IMR-90 (cell line): ENCODE data around the gene ITGAL. TPM values are rescaled to one million over a fixed set of nuclear protein-coding genes. Genes with fewer than 3 reads are reported as not detected.
A peak's percentile ranks its signal among the peaks of the same experiment; 100 is the strongest.

Experiments
- ATAC-seq: fragments of 200-7000 bp; cut with Tn5 transposase; 2 replicates; pipeline ENCODE4 v1.9.1; 2020; ENCODE audit warnings: low read depth, mild to moderate bottlenecking, moderate library complexity
- BruUV-seq: library from RNA; stranded (reverse); fragments of 400-500 nt; replicated peaks from 2 replicates; lab custom pipeline; 2021; lab: Mats Ljungman, UMichigan
- CTCF ChIA-PET: fragments of 300-600 bp; formaldehyde crosslinking; extraction: SDS; loops from one replicate; lab custom pipeline; 2021; ENCODE audit warnings: antibody characterized with exemption; lab: Yijun Ruan, JAX
- POLR2A ChIA-PET: fragments of 300-600 bp; sonication (Branson Sonifier 250); formaldehyde crosslinking; loops from one replicate; lab custom pipeline; 2022; ENCODE audit warnings: antibody characterized with exemption; ENCODE audit not compliant: unreplicated experiment; lab: Charles Lee
- DNase-seq: peaks from one replicate; pipeline ENCODE4 v3.0.0; 2013
- H2AFZ ChIP-seq: replicated peaks from 2 replicates; pipeline ENCODE3; 2013; ENCODE audit warnings: low read length, mild to moderate bottlenecking; ENCODE audit not compliant: poor library complexity
- H2AK5ac ChIP-seq: 2 replicates; pipeline ENCODE4 v1.6.1; 2013; ENCODE audit warnings: low read depth, low read length, inconsistent platforms
- H2AK9ac ChIP-seq: replicated peaks from 2 replicates; pipeline ENCODE3; 2013; ENCODE audit warnings: mild to moderate bottlenecking, low read depth, low read length, moderate library complexity; ENCODE audit not compliant: poor library complexity
- H2BK120ac ChIP-seq: 2 replicates; pipeline ENCODE4 v1.6.1; 2013; ENCODE audit warnings: low read depth, low read length, inconsistent platforms
- H2BK15ac ChIP-seq: 3 replicates; pipeline ENCODE4 v1.6.1; 2013; ENCODE audit warnings: low read depth, low read length, inconsistent platforms
- H2BK20ac ChIP-seq: 2 replicates; pipeline ENCODE4 v1.6.1; 2013; ENCODE audit warnings: low read depth, mild to moderate bottlenecking, inconsistent platforms, low read length, moderate library complexity
- H2BK5ac ChIP-seq: 2 replicates; pipeline ENCODE4 v1.6.1; 2013; ENCODE audit warnings: mild to moderate bottlenecking, low read depth, low read length, inconsistent platforms; ENCODE audit not compliant: poor library complexity, severe bottlenecking
- H3K14ac ChIP-seq: replicated peaks from 2 replicates; pipeline ENCODE4 v1.6.1; 2013; ENCODE audit warnings: low read depth, low read length, inconsistent platforms
- H3K18ac ChIP-seq: 2 replicates; pipeline ENCODE4 v1.6.1; 2013; ENCODE audit warnings: low read depth, low read length, control low read depth
- H3K23ac ChIP-seq: 2 replicates; pipeline ENCODE4 v1.6.1; 2013; ENCODE audit warnings: low read depth, low read length, inconsistent platforms
- H3K27ac ChIP-seq: 2 replicates; pipeline ENCODE4 v1.5.1; 2013; ENCODE audit warnings: mild to moderate bottlenecking, control low read depth, low read length; ENCODE audit not compliant: insufficient read depth
- H3K27me3 ChIP-seq: 2 replicates; pipeline ENCODE4 v1.6.1; 2013; ENCODE audit warnings: low read length; ENCODE audit not compliant: control insufficient read depth, insufficient read depth
- H3K36me3 ChIP-seq: 2 replicates; pipeline ENCODE4 v1.6.1; 2013; ENCODE audit warnings: low read length, mixed read lengths; ENCODE audit not compliant: control insufficient read depth, insufficient read depth
- H3K4ac ChIP-seq: 2 replicates; pipeline ENCODE4 v1.6.1; 2013; ENCODE audit warnings: low read depth, low read length, inconsistent platforms
- H3K4me1 ChIP-seq: 2 replicates; pipeline ENCODE4 v1.6.1; 2013; ENCODE audit warnings: low read length, mixed read lengths; ENCODE audit not compliant: control insufficient read depth, insufficient read depth
- H3K4me2 ChIP-seq: 2 replicates; pipeline ENCODE4 v1.6.1; 2013; ENCODE audit warnings: low read depth, mild to moderate bottlenecking, control low read depth, low read length, moderate library complexity
- H3K4me3 ChIP-seq: 2 replicates; pipeline ENCODE4 v1.5.1; 2013; ENCODE audit warnings: low read depth, mild to moderate bottlenecking, control low read depth, low read length, moderate library complexity; ENCODE audit not compliant: insufficient read depth
- H3K56ac ChIP-seq: 2 replicates; pipeline ENCODE4 v1.6.1; 2013; ENCODE audit warnings: low read length, inconsistent platforms; ENCODE audit not compliant: insufficient read depth; ENCODE audit errors: extremely low read depth
- H3K79me1 ChIP-seq, 2 experiments: 2 replicates each; pipeline ENCODE4 v1.6.1; 2013; ENCODE audit warnings: low read length in 2 of 2, inconsistent platforms in 1 of 2, low read depth in 1 of 2
- H3K9ac ChIP-seq: 2 replicates; pipeline ENCODE4 v1.6.1; 2013; ENCODE audit warnings: low read depth, low read length, control low read depth
- H3K9me1 ChIP-seq: 2 replicates; pipeline ENCODE4 v1.6.1; 2013; ENCODE audit warnings: low read length, inconsistent platforms; ENCODE audit not compliant: insufficient read depth
- H3K9me3 ChIP-seq: 2 replicates; pipeline ENCODE4 v1.6.1; 2013; ENCODE audit warnings: low read length; ENCODE audit not compliant: control insufficient read depth, insufficient read depth
- H4K20me1 ChIP-seq: 2 replicates; pipeline ENCODE4 v1.6.1; 2013; ENCODE audit warnings: low read length, inconsistent platforms; ENCODE audit not compliant: insufficient read depth
- H4K5ac ChIP-seq: 2 replicates; pipeline ENCODE4 v1.6.1; 2013; ENCODE audit warnings: mild to moderate bottlenecking, low read depth, low read length, control low read depth
- H4K8ac ChIP-seq, 2 experiments: 2 replicates each; pipeline ENCODE4 v1.6.1; 2013; ENCODE audit warnings: low read depth in 2 of 2, low read length in 2 of 2, control low read depth in 1 of 2, inconsistent platforms in 1 of 2
- H4K91ac ChIP-seq: 2 replicates; pipeline ENCODE4 v1.6.1; 2013; ENCODE audit warnings: low read depth, low read length, inconsistent platforms; ENCODE audit not compliant: insufficient read depth
- BHLHE40 ChIP-seq: fragments of 150-350 bp; IDR thresholded peaks from 2 replicates; pipeline ENCODE4 v1.6.1; 2016; ENCODE audit warnings: mild to moderate bottlenecking, low read depth, low read length
- FOS ChIP-seq: fragments of 150-350 bp; IDR thresholded peaks from 2 replicates; pipeline ENCODE4 v1.6.1; 2016; ENCODE audit warnings: low read depth, low read length
- MXI1 ChIP-seq: IDR thresholded peaks from 2 replicates; pipeline ENCODE4 v1.6.1; 2012; ENCODE audit warnings: low read depth, mild to moderate bottlenecking, low read length, moderate library complexity, borderline replicate concordance
- RCOR1 ChIP-seq: IDR thresholded peaks from 2 replicates; pipeline ENCODE4 v1.6.1; 2012; ENCODE audit warnings: mild to moderate bottlenecking, low read length, improper control_type of control experiment; ENCODE audit not compliant: insufficient replicate concordance
- WGBS, 2 experiments: methylation state at CpG; one replicate each; pipeline versions ENCODE4 v1.1.5 to v1.1.7; 2013; ENCODE audit warnings: missing lambda C conversion rate in 2 of 2; ENCODE audit not compliant: insufficient read length in 1 of 2; ENCODE audit errors: extremely low coverage in 2 of 2; 5-methylcytosine and 5-hydroxymethylcytosine counted together
- dilution Hi-C: fragments of 300-500 bp; cut with HindIII; formaldehyde crosslinking; loops from one replicate; pipeline ENCODE4 v1.14.3; 2018; ENCODE audit warnings: low sequenced_read_pairs; ENCODE audit not compliant: unreplicated experiment
- in situ Hi-C: fragments of 300-500 bp; cut with MboI; formaldehyde crosslinking; loops from 3 replicates; pipeline ENCODE4 v1.14.3; 2019; ENCODE audit warnings: low sequenced_read_pairs, inconsistent platforms, mixed read lengths
- intact Hi-C: fragments of 100-400 bp; cut with micrococcal nuclease; formaldehyde crosslinking; loops from 2 replicates; pipeline ENCODE4 v1.10.0; 2022
- polyA plus RNA-seq, 3 experiments: library from polyadenylated mRNA; depleted of rRNA; stranded (reverse); fragments of >200 nt; gene quantifications; 2 replicates each; pipeline ENCODE4 v1.2.3, GENCODE V29; 2012; ENCODE audit warnings: low replicate concordance in 1 of 3
- total RNA-seq: library from RNA; depleted of rRNA; stranded (reverse); fragments of >200 nt; gene quantifications from 2 replicates; pipeline ENCODE4 v1.2.3, GENCODE V29; 2012
- TF ChIP-seq, protein P1 (sequence below): fragments of 150-350 bp; IDR thresholded peaks from 2 replicates; pipeline ENCODE4 v1.6.1; 2017; ENCODE audit warnings: mild to moderate bottlenecking, antibody characterized with exemption, low read length, low read depth

Gene ITGAL
- total and polyA plus RNA-seq, 2 of the 4 experiments (the other 2 are of a cell fraction), result not detected

DNA sequence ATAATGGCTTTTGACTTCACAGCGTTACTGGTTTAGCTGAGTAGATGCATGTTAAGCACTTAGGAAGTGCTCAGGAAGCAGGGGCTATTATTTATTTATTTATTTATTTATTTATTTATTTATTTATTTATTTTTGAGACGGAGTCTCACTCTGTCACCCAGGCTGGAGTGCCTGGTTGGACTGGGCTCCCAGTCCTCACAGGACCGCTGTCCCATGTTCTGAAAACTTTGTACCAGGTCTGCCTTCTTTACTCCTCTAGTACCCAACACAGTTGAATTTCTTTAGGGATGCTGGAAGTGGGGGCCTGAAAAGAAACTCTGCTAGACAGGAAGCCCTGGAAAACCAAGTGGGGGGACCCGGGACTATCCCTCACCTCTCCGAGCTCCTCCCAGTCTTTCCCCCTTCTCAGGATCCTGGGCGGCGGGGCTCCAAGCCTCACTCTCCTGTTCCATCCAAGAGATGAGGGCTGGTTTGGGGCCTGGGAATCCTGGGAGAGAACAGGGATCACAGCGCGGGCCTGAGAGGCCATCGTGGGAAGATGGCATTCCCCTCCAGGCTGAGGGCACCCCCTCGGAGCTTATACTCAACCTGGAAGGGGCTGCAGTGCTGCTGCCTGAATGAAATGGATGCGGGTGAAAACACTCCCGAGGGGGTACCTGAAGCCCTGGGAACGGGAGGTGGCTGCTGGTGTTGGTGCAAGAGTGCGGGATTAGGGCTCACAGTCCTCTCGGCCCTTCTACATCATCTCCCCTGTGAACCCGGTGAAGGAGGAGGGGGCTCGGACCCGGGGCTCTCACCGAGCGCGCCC is 98.3 kb downstream of the ITGAL start:
- no TSS peak for BruUV-seq
- POLR2A ChIA-PET, result no interaction called here
- ATAC-seq, result peak; percentile 5; the same call in 1 of the 2 replicates

More for the DNA sequence above, 98.3 kb downstream of the ITGAL start:
- Histone ChIP-seq H3K4ac (peak overlapping the region; percentile 77), H3K9me3 (no peaks in the 10 kb centered on the region), H3K27ac (peak overlapping the region; percentile 89), H3K9me1 (no peaks in the 10 kb centered on the region), H3K56ac (peak overlapping the region; percentile 70), H3K36me3 (no peaks in the 10 kb centered on the region), H4K20me1 (no peaks in the 10 kb centered on the region), H3K14ac (peak overlapping the region; percentile 81), H3K27me3 (peaks cover 1% of the 10 kb centered on the region; the same call in 1 of the 2 replicates), H3K18ac (peak overlapping the region; percentile 10; the same call in 1 of the 2 replicates), H3K4me1 (peaks cover 9% of the 10 kb centered on the region), H2BK15ac (0 out of 3 replicates have a peak overlapping the region, but pooled peaks have one; percentile 29), H2BK120ac (no peak overlapping the region; the same call in 1 of the 2 replicates), H2AK9ac (peak overlapping the region; percentile 90), H3K9ac (peak overlapping the region; percentile 79), H2AFZ (peak overlapping the region; percentile 94), H3K4me2 (peak overlapping the region; percentile 89), H4K5ac (peak overlapping the region; percentile 83), H3K23ac (peak overlapping the region; percentile 81), H3K4me3 (peak overlapping the region; percentile 57), H2BK20ac (no peak overlapping the region), H2BK5ac (peak overlapping the region; percentile 81), H4K91ac (peak overlapping the region; percentile 80), H2AK5ac (peak overlapping the region; percentile 56; the same call in 1 of the 2 replicates), H4K8ac (peak overlapping the region; percentile 78 to 98), H3K79me1 (peaks cover 5 to 19% of the 10 kb centered on the region in 2 experiments; a peak in 3 of 4 replicates)
- TF ChIP-seq FOS, result no peak
- no peak for TF ChIP-seq RCOR1
- no peak for TF ChIP-seq MXI1
- TF ChIP-seq, protein P1, sequence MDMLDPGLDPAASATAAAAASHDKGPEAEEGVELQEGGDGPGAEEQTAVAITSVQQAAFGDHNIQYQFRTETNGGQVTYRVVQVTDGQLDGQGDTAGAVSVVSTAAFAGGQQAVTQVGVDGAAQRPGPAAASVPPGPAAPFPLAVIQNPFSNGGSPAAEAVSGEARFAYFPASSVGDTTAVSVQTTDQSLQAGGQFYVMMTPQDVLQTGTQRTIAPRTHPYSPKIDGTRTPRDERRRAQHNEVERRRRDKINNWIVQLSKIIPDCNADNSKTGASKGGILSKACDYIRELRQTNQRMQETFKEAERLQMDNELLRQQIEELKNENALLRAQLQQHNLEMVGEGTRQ, result no peak
- TF ChIP-seq BHLHE40, result no peak
- in situ Hi-C loops, result loop anchor here (5.0 kb wide), 1 partner anchor 34 kb away; no protein-coding TSS in a partner anchor
- 2% methylated on average over 6 of the region's 22 CpGs; no CpG with 5 or more reads in 1 of the 2 experiments for WGBS, 2 experiments
- intact Hi-C loops, result loop anchor here (1.0 kb wide), 2 partner anchors 44 to 122 kb away; no protein-coding TSS in a partner anchor
- dilution Hi-C loops, result no loop called here
- DNase-seq, result peak; percentile 28
- CTCF ChIA-PET, result interaction anchor here (1.0 kb wide), 1 partner anchor 39 kb away, joined by 3 read pairs; the partner anchor contains the start of gene ZNF689
